Subcutaneous adipose tissue (tissue), 4 donors: ENCODE measurements around the gene DNAJC27. TPM values are rescaled to one million over a fixed set of nuclear protein-coding genes. Genes with fewer than 3 reads are reported as not detected.

ENCODE experiments used
- CTCF ChIP-seq: fragments of 450-650 bp; IDR thresholded peaks from one replicate; pipeline ENCODE4 v1.5.1; 2016; ENCODE audit warnings: low read depth, mild to moderate bottlenecking, control low read depth, antibody characterized with exemption, moderate library complexity
- total RNA-seq, 4 donors: library from RNA; depleted of rRNA; stranded (reverse); fragments of >200 nt; gene quantifications; one replicate each; pipeline ENCODE4 v1.1.0, GENCODE V29; 2016

DNAJC27 gene
- total RNA-seq, 4 donors from 2014 or later: 9.3 to 21.5 (median 12.4) TPM

- no peak for TF ChIP-seq CTCF
Observed at GRCh38 chr2:24961903-24962302, 9.9 kb downstream of the DNAJC27 start.

- no peak for TF ChIP-seq CTCF
Observed at GRCh38 chr2:24959761-24960160, 12.0 kb downstream of the DNAJC27 start.

- no peak for TF ChIP-seq CTCF
Observed at GRCh38 chr2:24958411-24958935, 13.3 kb downstream of the DNAJC27 start.

- TF ChIP-seq CTCF: no peak
Observed at GRCh38 chr2:24957976-24958375, 13.8 kb downstream of the DNAJC27 start.

- no peak for TF ChIP-seq CTCF
Observed at GRCh38 chr2:24957221-24957620, 14.5 kb downstream of the DNAJC27 start.

GRCh38 chr2:24955921-24956320 is 15.8 kb downstream of the DNAJC27 start:
- no peak for TF ChIP-seq CTCF

- TF ChIP-seq CTCF: no peak
Observed at GRCh38 chr2:24955232-24955631, 16.5 kb downstream of the DNAJC27 start.
